GM04504 (cell line): Measurements from ENCODE around the gene ARHGAP26.
"Not testable (repeated sequence)": the region's sequence is repeated elsewhere in the genome, so short reads cannot be mapped to it uniquely, and the experiment has no call there.

Experiments
- DNase-seq: peaks from one replicate; pipeline ENCODE4 v3.0.0-alpha.2; 2012; ENCODE audit warnings: low read depth

ARHGAP26 gene

GRCh38 chr5:142962174-142962533 lies 192.0 kb downstream of the ARHGAP26 start:
- DNase-seq, result no peak

- not testable (repeated sequence) for DNase-seq
Observed at GRCh38 chr5:142965258-142966120, 195.3 kb downstream of the ARHGAP26 start.

GRCh38 chr5:142966121-142966420 lies 195.9 kb downstream of the ARHGAP26 start:
- no peak for DNase-seq

GRCh38 chr5:142969186-142969585 lies 199.0 kb downstream of the ARHGAP26 start:
- no peak for DNase-seq

- DNase-seq, result no peak
Observed at GRCh38 chr5:142969624-142970439, 199.7 kb downstream of the ARHGAP26 start.

GRCh38 chr5:142970440-142971030 lies 200.4 kb downstream of the ARHGAP26 start:
- DNase-seq, result no peak

GRCh38 chr5:142971303-142972013 lies 201.3 kb downstream of the ARHGAP26 start:
- DNase-seq, result no peak

GRCh38 chr5:142972064-142972570 lies 201.9 kb downstream of the ARHGAP26 start:
- no peak for DNase-seq

- no peak for DNase-seq
Observed at GRCh38 chr5:142973932-142974331, 203.8 kb downstream of the ARHGAP26 start.

GRCh38 chr5:142974409-142974808 lies 204.2 kb downstream of the ARHGAP26 start:
- DNase-seq, result no peak

- DNase-seq, result no peak
Observed at GRCh38 chr5:142976861-142977260, 206.7 kb downstream of the ARHGAP26 start.

GRCh38 chr5:142977363-142978051 lies 207.3 kb downstream of the ARHGAP26 start:
- DNase-seq, result no peak

- DNase-seq, result no peak
Observed at GRCh38 chr5:142978252-142978651, 208.1 kb downstream of the ARHGAP26 start.

- no peak for DNase-seq
Observed at GRCh38 chr5:142978726-142979125, 208.5 kb downstream of the ARHGAP26 start.

GRCh38 chr5:142979636-142980035 lies 209.5 kb downstream of the ARHGAP26 start:
- no peak for DNase-seq

- no peak for DNase-seq
Observed at GRCh38 chr5:142981475-142981874, 211.3 kb downstream of the ARHGAP26 start.

GRCh38 chr5:142981886-142982820 lies 212.0 kb downstream of the ARHGAP26 start:
- DNase-seq, result peak; percentile 73

- DNase-seq, result no peak
Observed at GRCh38 chr5:142982821-142983200, 212.6 kb downstream of the ARHGAP26 start.

- DNase-seq, result no peak
Observed at GRCh38 chr5:142984011-142984410, 213.8 kb downstream of the ARHGAP26 start.

GRCh38 chr5:142984525-142984924 lies 214.3 kb downstream of the ARHGAP26 start:
- no peak for DNase-seq
